Stimulated activated CD4-positive, alpha-beta T cell treated with anti-CD3 and anti-CD28 coated beads, Interleukin-1b, Interleukin-23, amount 100 ng/mL, for 1 hour (primary cell): Measurements from ENCODE around the gene PPFIA2.

Source experiments
- DNase-seq, 2 donors: peaks; one replicate each; pipeline ENCODE4 v3.0.0-alpha.2; 2020; ENCODE audit warnings: low read depth in 2 of 2

PPFIA2 gene

GRCh38 chr12:81450920-81451739 is 308.0 kb downstream of the PPFIA2 start:
- DNase-seq = no peak

DNA sequence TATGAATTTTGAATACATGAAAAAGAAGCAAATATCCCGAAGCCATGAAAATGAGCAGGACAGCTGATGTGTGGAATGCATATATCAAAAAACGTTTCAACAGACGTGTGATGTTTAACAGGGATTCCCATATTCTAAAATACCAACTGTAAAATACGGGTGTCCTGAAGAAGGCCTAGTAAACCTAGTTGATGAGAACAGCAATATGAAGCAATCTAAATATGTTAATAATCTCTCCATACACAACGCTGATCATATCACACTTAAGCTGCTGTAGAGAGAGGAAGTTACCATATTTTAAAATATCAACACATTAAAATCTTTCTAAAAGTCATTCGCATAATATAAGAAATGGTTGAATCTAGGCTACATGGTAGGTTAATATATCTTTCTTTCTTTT is 317.5 kb downstream of the PPFIA2 start:
- DNase-seq = no peak

DNA sequence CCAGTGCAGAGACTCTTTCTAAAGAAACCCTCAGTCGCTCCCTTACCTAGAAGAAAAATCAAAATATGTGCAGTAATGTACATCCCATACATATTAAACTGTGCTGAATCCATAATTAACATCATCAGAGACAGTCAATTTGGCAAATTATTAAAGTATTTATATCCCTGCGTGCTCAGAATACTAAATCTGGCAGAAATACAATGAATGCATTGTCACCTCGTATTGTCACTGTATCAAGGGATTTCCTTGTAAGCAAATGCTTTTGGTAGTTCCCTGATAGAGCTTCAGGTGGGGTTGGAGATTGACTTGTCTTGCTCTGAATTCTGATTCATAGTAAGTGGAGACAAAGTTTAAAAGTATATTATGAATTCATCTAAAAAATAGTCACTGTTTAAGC is 319.1 kb downstream of the PPFIA2 start:
- DNase-seq = no peak

GRCh38 chr12:81439344-81439743 is 319.8 kb downstream of the PPFIA2 start:
- DNase-seq = no peak

DNA sequence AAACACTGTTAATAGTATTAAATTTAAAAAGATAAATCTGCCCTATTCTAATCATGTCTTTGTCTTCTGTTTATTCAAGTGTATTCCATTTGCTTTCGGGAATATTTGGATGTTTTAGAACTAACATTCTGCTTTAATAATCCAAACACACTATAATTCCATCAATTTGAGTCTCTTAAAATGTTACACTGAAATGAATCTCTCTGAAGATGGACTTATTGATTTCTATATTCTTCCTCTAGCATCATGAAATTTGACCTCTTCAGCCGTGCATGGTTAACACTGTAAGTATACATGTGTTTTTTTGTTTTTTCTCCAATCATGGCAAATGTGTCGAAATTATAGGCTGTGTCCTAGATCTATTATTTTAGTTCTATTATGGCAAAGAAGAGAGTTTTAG is 342.1 kb downstream of the PPFIA2 start:
- DNase-seq = no peak

DNA sequence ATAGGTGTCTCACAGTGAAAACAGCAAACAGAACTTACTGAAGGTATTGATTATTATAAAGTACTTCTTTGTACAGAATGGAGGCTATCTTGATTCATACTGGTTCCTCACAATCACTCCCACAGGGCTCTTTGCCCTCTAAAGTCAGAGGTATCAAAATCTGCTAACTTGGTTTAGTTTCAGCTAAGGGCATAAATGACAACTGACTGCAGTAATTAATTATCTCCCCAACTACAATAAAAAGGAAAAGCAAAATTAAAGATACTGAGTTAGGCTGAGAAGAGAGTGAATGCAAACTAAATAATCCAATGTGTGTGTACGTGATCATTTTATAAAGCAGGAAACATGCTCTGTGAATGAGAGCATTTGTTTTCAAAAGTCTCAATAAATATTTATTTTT is 342.6 kb downstream of the PPFIA2 start:
- DNase-seq = no peak

- DNase-seq = no peak
Observed at GRCh38 chr12:81414441-81414840, 344.7 kb downstream of the PPFIA2 start.

DNA sequence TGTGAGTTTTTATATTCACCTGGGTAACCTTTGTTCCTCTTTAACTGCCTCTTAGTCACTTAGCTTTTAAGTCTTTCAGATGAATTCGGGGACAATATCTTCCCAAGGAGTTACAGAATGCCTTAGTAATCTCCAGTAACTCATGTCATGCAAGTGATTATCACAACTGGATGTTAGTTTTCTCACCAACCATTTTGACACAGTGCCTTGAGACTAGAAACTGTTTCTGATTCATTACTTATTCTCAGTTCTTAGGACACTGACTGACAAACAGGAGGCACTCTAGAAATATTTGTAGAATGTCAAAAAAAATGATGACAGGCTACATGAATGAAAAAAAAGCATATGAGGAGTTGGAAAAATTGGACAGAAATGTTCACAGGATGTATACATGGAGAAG is 346.2 kb downstream of the PPFIA2 start:
- no peak for DNase-seq

DNA sequence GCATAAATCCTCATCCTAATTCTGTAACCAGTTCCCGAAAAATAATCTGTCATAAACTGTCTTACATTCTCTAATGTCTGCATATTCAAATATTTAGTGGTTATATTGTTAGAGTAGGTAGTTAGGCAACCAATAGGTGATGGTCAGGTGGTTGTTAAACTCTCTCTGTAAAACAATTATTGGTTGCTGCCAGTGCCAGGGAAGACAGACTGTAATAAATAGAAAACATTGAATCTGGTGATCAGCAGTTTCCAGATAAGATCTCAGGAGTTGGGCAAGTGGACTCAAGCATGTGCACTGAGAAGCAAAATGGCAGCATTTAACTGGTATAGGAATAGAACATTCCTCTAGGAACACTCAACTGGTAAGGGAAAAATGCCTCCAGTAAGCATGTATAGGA is 355.8 kb downstream of the PPFIA2 start:
- DNase-seq = no peak

DNA sequence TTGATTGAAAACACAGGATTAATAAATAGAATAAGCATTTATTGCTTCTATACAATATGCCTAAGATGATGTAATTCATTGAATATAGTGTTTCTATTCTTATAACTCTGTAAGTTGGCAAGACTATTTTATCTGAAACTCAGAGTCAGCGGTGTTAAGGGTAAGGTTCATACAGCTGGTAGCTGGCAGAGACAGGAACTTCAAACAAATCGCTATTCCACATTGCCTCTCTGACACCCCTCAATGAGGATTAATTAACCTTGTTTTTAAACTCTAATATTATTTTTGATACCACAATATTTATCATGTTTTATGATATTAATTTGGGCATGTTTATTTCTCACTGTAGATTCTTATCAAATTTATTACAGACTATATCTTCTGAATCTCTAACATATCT is 357.9 kb downstream of the PPFIA2 start:
- DNase-seq = no peak

- no peak for DNase-seq
Observed at GRCh38 chr12:81400024-81400423, 359.1 kb downstream of the PPFIA2 start.

DNA sequence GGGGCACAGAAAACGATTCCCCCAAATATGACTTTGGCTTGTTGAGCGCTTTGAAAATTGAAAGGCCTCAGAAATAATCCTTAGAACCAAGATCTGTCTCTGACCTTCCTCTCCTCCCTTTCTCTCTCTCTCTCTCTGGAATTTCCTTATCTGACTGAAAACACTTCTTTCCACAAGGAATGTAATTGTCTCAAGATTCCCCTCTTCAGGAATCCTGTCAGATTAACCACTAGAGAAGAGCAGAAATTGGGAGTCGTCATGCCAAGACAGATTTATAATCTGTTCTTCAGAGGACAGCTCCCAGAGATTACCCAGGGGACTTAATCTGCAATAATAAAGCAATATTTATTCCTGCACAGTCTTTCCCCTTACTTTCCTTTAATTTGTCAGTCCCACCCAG is 363.7 kb downstream of the PPFIA2 start:
- no peak for DNase-seq

DNA sequence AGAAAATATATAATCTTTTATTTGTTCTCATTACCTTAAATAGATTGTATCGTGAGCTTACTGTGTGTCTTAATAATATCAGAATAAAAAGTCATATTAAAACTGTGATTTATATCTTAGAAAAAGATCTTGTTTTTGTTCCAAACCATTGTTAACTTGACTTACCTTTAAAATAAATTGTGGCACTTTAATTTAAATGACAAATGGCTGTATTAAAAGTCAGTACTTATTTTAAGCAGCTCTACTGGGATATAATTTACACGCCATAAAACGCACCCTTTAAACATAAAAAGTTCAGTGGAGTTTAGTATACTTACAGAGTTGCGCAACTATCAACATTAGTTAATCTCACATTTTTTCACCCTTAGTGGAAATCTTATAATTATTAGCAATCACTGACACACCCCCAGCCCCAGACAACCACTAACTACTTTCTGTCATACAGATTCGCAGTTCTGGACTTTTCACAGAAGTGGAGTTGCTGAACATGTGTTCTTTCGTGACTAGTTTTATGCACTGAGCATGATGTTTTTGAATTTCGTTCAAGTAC is 369.5 kb downstream of the PPFIA2 start:
- DNase-seq = no peak

DNA sequence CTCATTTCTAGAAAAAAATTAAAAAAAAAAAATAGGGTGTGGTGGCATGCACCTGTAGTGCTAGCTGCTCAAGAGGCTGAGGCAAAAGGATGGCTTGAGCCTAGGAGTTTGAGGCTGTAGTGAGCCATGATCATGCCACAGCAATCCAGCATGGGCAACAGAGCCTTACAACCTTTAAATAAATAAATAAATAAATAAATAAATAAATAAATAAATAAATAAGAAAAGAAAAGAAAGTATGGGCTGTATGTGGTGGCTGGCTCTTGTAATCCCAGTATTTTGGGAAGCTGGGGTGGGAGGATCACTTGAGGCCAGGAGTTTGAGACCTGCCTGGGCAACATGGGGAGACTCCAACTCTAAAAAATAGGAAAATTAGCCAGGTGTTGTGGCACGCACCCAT is 373.0 kb downstream of the PPFIA2 start:
- DNase-seq = no peak

DNA sequence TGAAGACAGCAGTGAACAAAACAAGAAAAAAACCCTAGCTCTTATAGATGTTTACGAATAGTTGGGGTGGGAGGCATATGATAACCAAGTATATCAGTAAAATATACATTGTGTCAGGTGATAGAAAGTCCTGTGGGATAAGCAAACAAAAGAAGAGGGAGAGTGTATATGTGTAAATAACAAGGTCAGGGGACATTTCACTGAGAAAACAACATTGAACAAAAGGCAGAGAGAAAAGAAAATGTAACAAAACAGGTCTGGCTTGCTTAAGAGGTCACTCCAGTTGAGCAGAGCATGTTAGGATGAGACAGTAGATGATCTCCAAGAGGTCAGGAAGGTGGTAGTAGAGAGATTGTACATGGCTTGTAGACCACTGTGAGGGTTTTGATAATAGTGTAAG is 377.2 kb downstream of the PPFIA2 start:
- DNase-seq = no peak

DNA sequence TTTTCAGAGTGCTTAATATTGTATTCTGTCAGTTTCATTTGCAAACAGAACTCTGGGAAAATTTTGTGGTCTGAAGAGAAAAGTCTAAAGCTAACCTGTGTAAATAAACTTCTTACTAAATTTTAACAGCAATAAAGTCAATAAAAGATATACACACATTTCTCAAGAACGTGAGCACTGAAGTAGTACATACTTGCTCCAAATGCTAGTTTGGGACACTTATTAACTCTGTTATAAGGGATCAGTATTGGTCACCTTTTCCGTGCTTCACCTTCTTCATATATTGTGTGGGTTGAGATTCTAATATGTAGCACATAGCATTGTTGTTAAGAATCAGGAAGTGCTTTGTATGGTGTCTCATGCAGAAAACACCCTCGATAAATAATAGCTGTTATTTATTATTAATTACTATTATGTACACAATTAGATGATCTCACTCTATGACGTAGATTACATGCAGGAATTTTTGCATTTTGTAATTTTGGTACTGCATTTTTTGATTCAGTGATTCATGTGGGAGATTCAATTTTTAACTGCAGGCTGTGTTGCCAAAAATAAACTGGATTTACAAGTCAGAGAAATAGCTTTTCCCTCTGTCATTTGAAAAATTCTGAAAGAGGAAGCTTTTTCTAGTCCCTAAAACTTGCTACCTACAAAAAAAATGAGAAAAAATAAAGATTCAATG is 380.4 kb downstream of the PPFIA2 start:
- DNase-seq = no peak

GRCh38 chr12:81377771-81378170 is 381.4 kb downstream of the PPFIA2 start:
- no peak for DNase-seq

DNA sequence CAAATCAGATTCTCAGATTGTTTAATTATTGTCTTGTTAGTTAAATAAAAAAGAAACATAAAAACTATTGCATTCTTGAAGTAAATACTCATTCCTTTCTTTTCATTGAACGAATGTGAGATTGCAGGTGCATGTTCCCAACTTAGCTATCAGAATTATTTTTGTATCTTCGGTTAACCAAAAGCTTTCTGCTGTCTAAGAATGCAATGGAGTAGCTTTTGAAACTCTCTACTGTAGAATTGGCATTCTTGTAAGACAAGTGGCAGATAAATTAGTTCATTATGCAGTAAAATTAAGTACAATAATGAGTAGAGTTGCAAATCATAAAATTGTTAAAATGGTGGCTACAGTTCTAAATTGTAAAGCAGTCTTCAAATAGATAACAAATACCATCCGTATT is 383.2 kb downstream of the PPFIA2 start:
- no peak for DNase-seq

DNA sequence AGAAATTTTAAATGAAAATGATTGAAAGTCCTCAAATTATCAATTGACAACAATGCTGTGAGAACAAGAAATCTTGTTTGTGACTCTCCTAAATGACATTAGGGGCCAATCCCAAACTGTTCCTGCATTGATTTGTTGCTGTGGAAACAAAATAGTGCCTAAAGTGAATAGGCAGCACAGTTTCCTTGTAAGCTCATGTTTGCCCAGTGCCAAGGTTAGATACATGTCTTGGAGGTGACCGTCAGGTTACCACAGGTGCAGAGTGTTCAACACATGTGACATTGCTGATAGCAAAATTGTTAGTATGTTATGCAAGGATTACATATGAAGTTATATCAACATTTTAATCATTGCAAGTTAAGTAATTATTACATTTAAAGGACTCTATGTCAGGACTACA is 388.7 kb downstream of the PPFIA2 start:
- no peak for DNase-seq

- no peak for DNase-seq
Observed at GRCh38 chr12:81369175-81369574, 390.0 kb downstream of the PPFIA2 start.

- no peak for DNase-seq
Observed at GRCh38 chr12:81365284-81365683, 393.9 kb downstream of the PPFIA2 start.

DNA sequence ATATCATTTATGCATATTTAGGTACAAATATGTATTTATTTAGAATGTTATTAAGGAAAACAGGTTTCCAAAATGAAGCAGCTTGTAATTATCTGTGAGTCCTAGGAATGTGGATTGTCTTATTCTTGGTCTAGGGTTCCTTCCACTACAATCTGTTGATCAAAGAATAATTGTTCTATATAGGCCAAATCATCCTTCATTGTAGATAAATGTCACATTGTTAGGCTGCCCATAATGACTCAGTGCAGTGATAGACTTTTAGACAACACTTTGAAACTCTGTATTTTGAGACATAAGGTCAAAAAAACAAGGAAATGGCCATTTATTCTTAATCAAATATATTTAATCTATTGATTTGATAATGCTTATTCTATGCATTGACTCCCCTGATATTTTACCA is 398.2 kb downstream of the PPFIA2 start:
- DNase-seq = no peak

GRCh38 chr12:81359736-81360135 is 399.4 kb downstream of the PPFIA2 start:
- no peak for DNase-seq
